K562 (cell line): ENCODE measurements around the gene CRIP1. TPM values are rescaled to one million over a fixed set of nuclear protein-coding genes. Genes with fewer than 3 reads are reported as not detected.

Experiments used
- ATAC-seq: fragments of 200-7000 bp; cut with Tn5 transposase; 3 replicates; pipeline ENCODE4 v1.9.1; 2020; ENCODE audit warnings: moderate library complexity
- BruUV-seq: library from RNA; stranded (reverse); fragments of 400-500 nt; replicated peaks from 2 replicates; lab custom pipeline; 2021; lab: Mats Ljungman, UMichigan
- CTCF ChIA-PET: fragments of 300-600 bp; formaldehyde crosslinking; extraction: SDS; loops from one replicate; lab custom pipeline; 2021; ENCODE audit warnings: low intra/inter-chr PET ratio; lab: Yijun Ruan, JAX
- POLR2A ChIA-PET: fragments of 300-600, 350-650 bp; sonication (Branson Sonifier 250); formaldehyde crosslinking; extraction: SDS; loops from one replicate; lab custom pipeline; 2021; ENCODE audit warnings: antibody characterized with exemption, inconsistent platforms; lab: Yijun Ruan, JAX
- DNase-seq, 4 experiments: peaks; one replicate each; pipeline versions ENCODE4 v3.0.0 to v3.0.0-alpha.2; 2011 to 2018; ENCODE audit warnings: low spot score in 3 of 4, mixed read lengths in 3 of 4; ENCODE audit errors: extremely low read depth in 1 of 4
- FAIRE-seq: peaks from 2 replicates; lab custom pipeline; 2011; peaks lifted over from hg19 to GRCh38; lab: Jason Lieb, UNC
- H2AFZ ChIP-seq: 2 replicates; pipeline ENCODE4 v1.6.0; 2011; ENCODE audit warnings: low read depth, low read length, control low read depth, inconsistent platforms
- H3K27ac ChIP-seq: fragments of 200-600 bp; 3 replicates; pipeline ENCODE4 v1.8.0; 2011; ENCODE audit warnings: low read depth, mild to moderate bottlenecking, control low read depth, inconsistent platforms, low read length, moderate library complexity, mixed read lengths; ENCODE audit errors: extremely low read depth
- H3K27me3 ChIP-seq, 2 experiments: fragments of 300-600 bp in 1 of 2; 2 replicates in 1 of 2; 3 replicates in 1 of 2; pipeline versions ENCODE4 v1.6.0 to v1.8.0; 2011; ENCODE audit warnings: inconsistent platforms in 2 of 2, low read length in 2 of 2, mild to moderate bottlenecking in 1 of 2, mixed read lengths in 1 of 2, moderate library complexity in 1 of 2; ENCODE audit not compliant: control insufficient read depth in 2 of 2, insufficient read depth in 2 of 2
- H3K36me3 ChIP-seq: fragments of 300-600 bp; 3 replicates; pipeline ENCODE4 v1.8.0; 2011; ENCODE audit warnings: mild to moderate bottlenecking, low read length, inconsistent platforms; ENCODE audit not compliant: control insufficient read depth, insufficient read depth
- H3K4me1 ChIP-seq, 2 experiments: fragments of 200-600 bp in 1 of 2; replicated peaks in 1 of 2; 2 replicates in 1 of 2; 3 replicates in 1 of 2; pipeline versions ENCODE4 v1.5.1 to v1.8.0; 2011; ENCODE audit warnings: inconsistent platforms in 2 of 2, low read length in 2 of 2, mild to moderate bottlenecking in 1 of 2, mixed read lengths in 1 of 2, moderate library complexity in 1 of 2; ENCODE audit not compliant: control insufficient read depth in 2 of 2, insufficient read depth in 2 of 2
- H3K4me2 ChIP-seq: 2 replicates; pipeline ENCODE4 v1.6.1; 2011; ENCODE audit warnings: low read length, control low read depth, inconsistent platforms, mixed read lengths; ENCODE audit not compliant: insufficient read depth
- H3K4me3 ChIP-seq: fragments of 200-600 bp; sonication (generic), shearing (Covaris generic); 2 replicates; pipeline ENCODE4 v1.5.1; 2016; ENCODE audit warnings: control low read depth, inconsistent platforms
- H3K79me2 ChIP-seq: fragments of 200-600 bp; 3 replicates; pipeline ENCODE4 v1.8.0; 2011; ENCODE audit warnings: low read length, inconsistent platforms; ENCODE audit not compliant: control insufficient read depth, insufficient read depth
- H3K9ac ChIP-seq, 2 experiments: 2 replicates each; pipeline versions ENCODE4 v1.6.0 to v1.6.1; 2011; ENCODE audit warnings: low read depth in 2 of 2, low read length in 2 of 2, control low read depth in 1 of 2, inconsistent platforms in 1 of 2, mild to moderate bottlenecking in 1 of 2, mixed read lengths in 1 of 2; ENCODE audit not compliant: insufficient read depth in 1 of 2
- H3K9me1 ChIP-seq: one replicate; pipeline ENCODE4 v1.6.0; 2011; ENCODE audit warnings: inconsistent platforms, mild to moderate bottlenecking, low read length, moderate library complexity; ENCODE audit not compliant: control insufficient read depth, insufficient read depth
- H3K9me3 ChIP-seq: replicated peaks from 2 replicates; pipeline ENCODE4 v1.5.1; 2011; ENCODE audit warnings: low read depth, low read length, inconsistent platforms; ENCODE audit not compliant: control insufficient read depth, insufficient read depth
- H4K20me1 ChIP-seq: replicated peaks from 2 replicates; pipeline ENCODE4 v1.6.1; 2011; ENCODE audit warnings: low read length, inconsistent platforms, mixed read lengths; ENCODE audit not compliant: control insufficient read depth, insufficient read depth
- CREB5 ChIP-seq: fragments of 250-450 bp; sonication (Bioruptor Pico); IDR thresholded peaks from 2 replicates; pipeline ENCODE4 v1.5.0; 2020; ENCODE audit warnings: mild to moderate bottlenecking
- FOXK2 ChIP-seq, 2 experiments: fragments of 450-650 bp; IDR thresholded peaks in 1 of 2; conservative IDR thresholded peaks in 1 of 2; 2 replicates each; pipeline ENCODE4 v1.6.1; 2016; ENCODE audit warnings: low read depth in 2 of 2, mild to moderate bottlenecking in 1 of 2
- FOXP4 ChIP-seq: sonication (generic); formaldehyde crosslinking; IDR thresholded peaks from 2 replicates; pipeline ENCODE4 v1.8.0; 2022; ENCODE audit warnings: mild to moderate bottlenecking, missing genetic modification reagents, borderline replicate concordance
- NFIC ChIP-seq: fragments of 450-650 bp; IDR thresholded peaks from 2 replicates; pipeline ENCODE4 v1.6.1; 2017; ENCODE audit warnings: mild to moderate bottlenecking, inconsistent platforms
- NFYB ChIP-seq: IDR thresholded peaks from 2 replicates; pipeline ENCODE4 v1.6.1; 2011; ENCODE audit warnings: mild to moderate bottlenecking, moderate library complexity; ENCODE audit not compliant: insufficient read length; ENCODE audit errors: extremely low read depth
- POLR2G ChIP-seq: fragments of 200-400 bp; formaldehyde crosslinking; IDR thresholded peaks from 2 replicates; pipeline ENCODE4 v1.6.1; 2017; ENCODE audit warnings: low read depth, mild to moderate bottlenecking, antibody characterized with exemption, low read length, moderate library complexity
- SMC3 ChIP-seq: conservative IDR thresholded peaks from 2 replicates; pipeline ENCODE4 v1.6.1; 2011; ENCODE audit warnings: low read depth, low read length, improper control_type of control experiment; ENCODE audit not compliant: insufficient read depth
- WGBS: fragments of 100-300 bp; shearing (Covaris generic); methylation state at CpG from one replicate; pipeline ENCODE4 v1.1.6; 2016; ENCODE audit warnings: low coverage, mixed read lengths; ENCODE audit not compliant: insufficient coverage; ENCODE audit errors: missing lambda C conversion rate; 5-methylcytosine and 5-hydroxymethylcytosine counted together
- in situ Hi-C: fragments of 300-500 bp; cut with MboI; formaldehyde crosslinking; loops from 4 replicates; pipeline ENCODE4 v1.15.0; 2018; ENCODE audit warnings: inconsistent platforms, mixed read lengths
- intact Hi-C: fragments of 100-400 bp; cut with micrococcal nuclease; formaldehyde crosslinking; loops from 2 replicates; pipeline ENCODE4 v1.14.2; 2022
- polyA plus RNA-seq, 8 experiments: library from polyadenylated mRNA; depleted of rRNA in 4 of 8; stranded (reverse) in 5 of 8; unstranded in 3 of 8; fragments of >200 nt; fragmentation: Nextera tagmentation in 2 of 8; fragmentation: Illumina TruSeq in 1 of 8; extraction: Ambion mirVana in 2 of 8; extraction: Trizol in 1 of 8; gene quantifications; 2 replicates each; pipeline versions ENCODE4 v1.2.1 to v1.2.3, GENCODE V29; 2011 to 2014; ENCODE audit warnings: inconsistent platforms in 1 of 8, missing spikeins in 1 of 8
- total RNA-seq, 7 experiments: library from RNA; depleted of rRNA in 6 of 7; stranded (reverse); fragments of >200 nt in 6 of 7; fragmentation: Illumina TruSeq in 2 of 7; extraction: Trizol in 2 of 7; gene quantifications; 2 replicates each; pipeline versions ENCODE4 v1.2.1 to v1.2.3, GENCODE V29; 2011 to 2021; ENCODE audit warnings: low replicate concordance in 1 of 7

CRIP1 gene
- total and polyA plus RNA-seq, 9 of the 15 experiments (the other 6 are each of a cell fraction or from before 2014, with no cell fraction given), result 0.11 to 0.58 (median 0.14) TPM; not detected in 6

GRCh38 chr14:105470350-105471296 is 16.1 kb upstream of the CRIP1 start:
- CTCF ChIA-PET, result no interaction called here
- Histone ChIP-seq H2AFZ (no peak overlapping the region), H3K27ac (no peak overlapping the region), H3K9me1 (no peaks in the 10 kb centered on the region), H3K79me2 (no peaks in the 10 kb centered on the region), H3K4me2 (no peak overlapping the region), H3K27me3 (peaks cover 0 to 5% of the 10 kb centered on the region in 2 experiments; a peak in 1 of 5 replicates), H4K20me1 (no peaks in the 10 kb centered on the region; the same call in 1 of the 2 replicates), H3K36me3 (peaks cover 35% of the 10 kb centered on the region; the same call in 1 of the 3 replicates), H3K9ac (no peak overlapping the region), H3K4me1 (peaks cover 0 to 69% of the 10 kb centered on the region in 2 experiments; a peak in 2 of 5 replicates), H3K9me3 (no peaks in the 10 kb centered on the region), H3K4me3 (no peak overlapping the region)
- WGBS, result 90% methylated on average over 7 of the region's 34 CpGs
- in situ Hi-C loops, result no loop called here
- ATAC-seq (no peak; the same call in 2 of the 3 replicates), DNase-seq (no peak), FAIRE-seq (no peak)
- no TSS peak for BruUV-seq
- intact Hi-C loops, result loop anchor here (10.0 kb wide), 1 partner anchor 54 kb away; the partner anchor contains the start of gene TMEM121
- no peak for TF ChIP-seq SMC3
- no peak for TF ChIP-seq FOXK2 (conservative IDR thresholded peaks at IDR 0.05 in 1 of 2, IDR thresholded peaks at IDR 0.05 in 1 of 2; ENCODE audit: low read depth in 2 of 2)
- peak; percentile 55 for TF ChIP-seq POLR2G
- TF ChIP-seq FOXP4 (CRISPR knock-in tag), result no peak
- TF ChIP-seq CREB5 (CRISPR knock-in tag), result no peak
- no peak for TF ChIP-seq NFYB
- 0 out of 2 replicates have a peak, but pooled peaks have one; percentile 4 for TF ChIP-seq NFIC
- POLR2A ChIA-PET, result interaction anchor here (1.2 kb wide), 1 partner anchor 24 kb away, joined by 4 read pairs; no protein-coding TSS in a partner anchor
